CD4-positive, CD25-positive, alpha-beta regulatory T cell (primary cell): ENCODE data around the gene NAV1. TPM values are rescaled to one million over a fixed set of nuclear protein-coding genes. Genes with fewer than 3 reads are reported as not detected.

Experiments
- ATAC-seq, 2 donors: fragments of 150-1000 bp; cut with Tn5 transposase; one replicate each; pipeline ENCODE4 v1.10.0; 2021; ENCODE audit warnings: low read depth in 2 of 2, moderate number of reproducible peaks in 2 of 2, moderate library complexity in 1 of 2
- DNase-seq, 3 donors: peaks; one replicate each; pipeline versions ENCODE4 v3.0.0 to v3.0.0-alpha.2; 2012 to 2022; ENCODE audit warnings: mixed read lengths in 1 of 3
- H3K27ac ChIP-seq: one replicate; pipeline ENCODE4 v1.7.0; 2013; ENCODE audit warnings: mild to moderate bottlenecking, low read length; ENCODE audit not compliant: insufficient read depth, poor library complexity, severe bottlenecking
- H3K27me3 ChIP-seq: one replicate; pipeline ENCODE4 v1.7.0; 2013; ENCODE audit warnings: low read length; ENCODE audit not compliant: control insufficient read depth, insufficient read depth
- H3K36me3 ChIP-seq: one replicate; pipeline ENCODE4 v1.7.0; 2013; ENCODE audit warnings: mild to moderate bottlenecking, low read length, moderate library complexity; ENCODE audit not compliant: control insufficient read depth, insufficient read depth
- H3K4me1 ChIP-seq: 2 replicates; pipeline ENCODE4 v1.7.0; 2013; ENCODE audit warnings: mild to moderate bottlenecking, low read length; ENCODE audit not compliant: insufficient read depth, control insufficient read depth, poor library complexity, severe bottlenecking
- H3K4me3 ChIP-seq: one replicate; pipeline ENCODE4 v1.7.0; 2013; ENCODE audit warnings: low read depth, mild to moderate bottlenecking, low read length, moderate library complexity
- H3K9me3 ChIP-seq, 2 experiments: 1 replicate in 1 of 2; 2 replicates in 1 of 2; pipeline ENCODE4 v1.7.0; 2013; ENCODE audit warnings: low read length in 2 of 2, mild to moderate bottlenecking in 1 of 2, moderate library complexity in 1 of 2; ENCODE audit not compliant: control insufficient read depth in 2 of 2
- H3K27ac Mint-ChIP-seq, 3 donors: one replicate each; pipeline ENCODE4 v1.8.0; 2020 to 2022; ENCODE audit warnings: mild to moderate bottlenecking in 3 of 3, mixed read lengths in 3 of 3, moderate library complexity in 2 of 3
- H3K27me3 Mint-ChIP-seq: one replicate; pipeline ENCODE4 v1.8.0; 2022; ENCODE audit warnings: mild to moderate bottlenecking, mixed read lengths
- H3K36me3 Mint-ChIP-seq: one replicate; pipeline ENCODE4 v1.8.0; 2020; ENCODE audit warnings: mixed read lengths
- H3K4me1 Mint-ChIP-seq, 4 donors: one replicate each; pipeline ENCODE4 v1.8.0; 2020 to 2022; ENCODE audit warnings: mixed read lengths in 4 of 4, mild to moderate bottlenecking in 1 of 4
- H3K4me3 Mint-ChIP-seq, 4 donors: one replicate each; pipeline ENCODE4 v1.8.0; 2020 to 2022; ENCODE audit warnings: mild to moderate bottlenecking in 4 of 4, mixed read lengths in 4 of 4, moderate library complexity in 3 of 4
- H3K9me3 Mint-ChIP-seq, 7 donors: one replicate each; pipeline ENCODE4 v1.8.0; 2020 to 2022; ENCODE audit warnings: mixed read lengths in 7 of 7, mild to moderate bottlenecking in 3 of 7, moderate library complexity in 2 of 7
- polyA plus RNA-seq, 4 donors: library from polyadenylated mRNA; unstranded; fragments of 300-500 nt; fragmentation: Illumina TruSeq; gene quantifications; one replicate each; pipeline ENCODE4 v1.2.3, GENCODE V29; 2021
- total RNA-seq: library from RNA; stranded (reverse); gene quantifications from one replicate; pipeline ENCODE4 v1.2.3, GENCODE V29; 2022

Gene NAV1
- total and polyA plus RNA-seq, 5 donors from 2014 or later, result 0.39 to 4.9 (median 1.7) TPM

DNA sequence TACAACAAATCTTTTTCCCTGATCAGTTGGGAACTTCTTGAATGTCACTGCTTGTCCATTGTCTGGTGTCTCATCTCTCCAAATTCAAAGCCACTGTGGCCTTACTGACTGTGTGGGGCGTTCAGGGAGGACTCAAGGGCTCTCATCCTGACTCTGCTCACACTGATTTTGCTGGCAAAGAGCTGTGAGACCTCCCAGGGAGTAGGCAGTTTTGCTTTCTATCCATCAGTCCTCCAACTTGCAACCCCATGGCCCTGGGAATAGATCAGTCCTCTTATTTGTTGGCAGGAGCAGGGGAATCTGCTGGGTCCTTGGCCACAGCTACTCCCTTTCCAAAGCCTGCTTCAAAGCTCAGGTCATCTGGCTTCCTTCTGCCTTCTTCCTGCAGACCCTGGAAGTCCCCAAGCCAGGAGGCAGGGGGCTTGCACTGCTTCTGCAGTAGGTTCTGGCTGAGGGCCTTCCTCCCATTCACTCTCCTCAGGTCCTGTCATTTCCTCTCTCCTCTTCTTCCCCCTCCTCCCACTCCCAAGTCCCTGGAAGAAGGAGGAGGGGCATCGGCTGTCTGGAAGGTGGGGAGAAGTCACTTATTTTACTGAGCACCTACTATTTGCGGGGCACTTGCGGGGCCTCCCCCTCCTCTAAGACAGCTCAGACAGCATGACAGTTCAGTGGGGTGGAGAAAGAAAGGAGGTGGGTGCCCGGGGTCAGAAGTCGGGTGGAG lies 876 bp upstream of the NAV1 start:
- H3K4me3 ChIP-seq, result no peak overlapping the region
- Mint-ChIP-seq H3K4me1 (peaks cover 0 to 22% (median 4%) of the 10 kb centered on the region in 4 donors), H3K4me3 (peak overlapping the region in 2 of 4 donors; percentile 44 to 67), H3K9me3 (peaks cover 0 to 2% (median 0%) of the 10 kb centered on the region in 7 donors), H3K27me3 (peaks cover 73% of the 10 kb centered on the region), H3K27ac (no peak overlapping the region), H3K36me3 (peaks cover 16% of the 10 kb centered on the region)
- H3K36me3 ChIP-seq, result no peaks in the 10 kb centered on the region
- no peak overlapping the region for H3K27ac ChIP-seq
- peaks cover 22% of the 10 kb centered on the region for H3K27me3 ChIP-seq
- ATAC-seq (no peak), DNase-seq (no peak)
- H3K9me3 ChIP-seq, result no peaks in the 10 kb centered on the region
- peaks cover 21% of the 10 kb centered on the region for H3K4me1 ChIP-seq

DNA sequence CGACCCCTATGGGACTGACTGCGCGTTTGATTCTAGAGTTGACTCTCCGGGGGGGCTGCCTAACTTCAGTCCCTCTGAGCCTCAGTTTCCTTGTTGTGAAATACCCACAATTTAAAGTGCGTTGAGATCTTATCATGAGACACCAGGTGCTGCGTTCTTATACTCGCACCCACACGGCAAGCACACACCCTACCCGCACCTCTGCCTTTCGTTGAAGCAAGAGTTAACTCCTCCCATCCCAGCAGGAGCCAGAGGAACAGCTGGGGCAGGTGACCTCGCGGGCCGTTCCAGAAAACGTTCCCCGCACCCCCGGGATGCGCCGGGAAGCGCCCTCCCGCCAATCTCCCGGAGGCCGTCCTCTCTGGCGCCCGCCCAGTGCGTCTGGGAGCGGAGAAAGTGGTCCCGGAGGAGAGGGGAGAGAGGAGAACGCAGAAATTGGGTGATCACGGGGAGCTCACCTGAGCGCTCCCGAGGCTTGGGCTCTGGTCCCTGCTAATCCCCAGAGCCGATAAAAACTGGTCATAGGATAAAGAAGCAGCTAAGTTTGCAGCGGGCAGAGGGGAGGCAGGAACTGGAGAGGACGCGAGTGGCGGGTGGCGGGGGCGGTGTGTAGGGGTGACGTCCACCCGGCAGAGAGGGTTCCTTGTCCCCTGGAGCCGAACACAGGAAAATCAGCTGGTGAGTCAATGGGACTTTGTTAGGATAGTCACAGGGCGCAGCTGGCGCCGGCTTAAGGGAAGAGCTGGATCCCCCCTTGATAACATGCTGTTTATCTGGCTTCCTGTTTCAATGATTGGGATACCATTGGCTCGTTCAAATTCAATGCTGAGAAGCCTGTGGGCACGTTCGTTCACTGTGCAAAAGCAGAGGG lies 869 bp downstream of the NAV1 start:
- Histone ChIP-seq H3K9me3 (no peaks in the 10 kb centered on the region), H3K4me3 (no peak overlapping the region), H3K4me1 (peaks cover 21% of the 10 kb centered on the region), H3K36me3 (no peaks in the 10 kb centered on the region), H3K27ac (no peak overlapping the region), H3K27me3 (peaks cover 22% of the 10 kb centered on the region)
- Mint-ChIP-seq H3K27ac (peak overlapping the region in 1 of 3 donors; percentile 38), H3K27me3 (peaks cover 83% of the 10 kb centered on the region), H3K4me3 (peak overlapping the region in 2 of 4 donors; percentile 77 to 81), H3K4me1 (peaks cover 0 to 22% (median 4%) of the 10 kb centered on the region in 4 donors), H3K9me3 (peaks cover 0 to 4% (median 0%) of the 10 kb centered on the region in 7 donors), H3K36me3 (peaks cover 12% of the 10 kb centered on the region)
- DNase-seq (no peak), ATAC-seq (peak in 1 of 2 donors; percentile 6)

DNA sequence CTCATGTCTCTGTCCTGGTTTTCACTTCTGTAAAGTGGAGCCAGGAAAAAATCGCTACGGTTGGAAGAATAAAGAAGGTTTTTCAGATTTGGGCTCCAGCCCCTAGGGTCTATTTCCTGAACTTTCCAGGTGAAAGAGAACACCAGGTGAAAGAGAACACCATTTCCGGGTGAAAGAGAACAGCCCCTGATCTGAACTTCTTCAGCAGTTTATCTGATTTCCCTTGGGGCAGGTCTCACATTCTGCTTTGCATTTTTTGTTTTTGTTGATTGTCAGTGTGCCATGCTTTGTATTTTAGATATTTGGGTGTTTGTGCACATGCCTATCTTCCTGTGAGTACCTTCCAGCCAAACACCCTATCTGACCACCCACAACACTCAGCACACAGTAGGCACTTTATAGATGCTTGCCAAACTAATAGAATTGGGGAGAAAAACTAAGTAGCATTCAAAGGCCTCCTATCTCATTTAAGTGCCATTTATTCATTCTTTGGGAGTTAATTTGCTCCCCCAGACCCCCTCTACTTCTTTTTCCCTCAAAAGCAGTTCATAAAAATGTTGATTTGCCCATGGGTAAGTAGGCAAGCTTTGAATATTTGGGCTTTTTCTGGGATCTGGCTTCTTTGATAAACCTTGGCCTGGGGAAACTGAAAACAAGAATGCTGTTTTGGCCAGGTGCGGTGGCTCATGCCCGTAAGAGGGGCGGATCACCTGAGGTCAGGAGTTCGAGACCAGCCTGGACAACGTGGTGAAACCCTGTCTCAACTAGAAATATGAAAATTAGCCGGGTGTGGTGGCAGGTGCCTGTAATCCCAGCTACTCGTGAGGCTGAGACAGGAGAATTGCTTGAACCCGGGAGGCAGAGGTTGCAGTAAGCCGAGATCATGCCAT lies 2.2 kb downstream of the NAV1 start:
- Histone ChIP-seq H3K27me3 (peaks cover 20% of the 10 kb centered on the region), H3K27ac (no peak overlapping the region), H3K4me3 (no peak overlapping the region), H3K9me3 (no peaks in the 10 kb centered on the region), H3K4me1 (peaks cover 21% of the 10 kb centered on the region), H3K36me3 (no peaks in the 10 kb centered on the region)
- H3K27ac Mint-ChIP-seq, result no peak overlapping the region
- ATAC-seq (no peak), DNase-seq (no peak)
- H3K4me1 Mint-ChIP-seq, result peaks cover 0 to 22% (median 4%) of the 10 kb centered on the region in 4 donors
- peaks cover 0 to 4% (median 0%) of the 10 kb centered on the region in 7 donors for H3K9me3 Mint-ChIP-seq
- peak overlapping the region in 2 of 4 donors; percentile 0 to 29 for H3K4me3 Mint-ChIP-seq
- H3K27me3 Mint-ChIP-seq, result peaks cover 82% of the 10 kb centered on the region
- peaks cover 12% of the 10 kb centered on the region for H3K36me3 Mint-ChIP-seq

DNA sequence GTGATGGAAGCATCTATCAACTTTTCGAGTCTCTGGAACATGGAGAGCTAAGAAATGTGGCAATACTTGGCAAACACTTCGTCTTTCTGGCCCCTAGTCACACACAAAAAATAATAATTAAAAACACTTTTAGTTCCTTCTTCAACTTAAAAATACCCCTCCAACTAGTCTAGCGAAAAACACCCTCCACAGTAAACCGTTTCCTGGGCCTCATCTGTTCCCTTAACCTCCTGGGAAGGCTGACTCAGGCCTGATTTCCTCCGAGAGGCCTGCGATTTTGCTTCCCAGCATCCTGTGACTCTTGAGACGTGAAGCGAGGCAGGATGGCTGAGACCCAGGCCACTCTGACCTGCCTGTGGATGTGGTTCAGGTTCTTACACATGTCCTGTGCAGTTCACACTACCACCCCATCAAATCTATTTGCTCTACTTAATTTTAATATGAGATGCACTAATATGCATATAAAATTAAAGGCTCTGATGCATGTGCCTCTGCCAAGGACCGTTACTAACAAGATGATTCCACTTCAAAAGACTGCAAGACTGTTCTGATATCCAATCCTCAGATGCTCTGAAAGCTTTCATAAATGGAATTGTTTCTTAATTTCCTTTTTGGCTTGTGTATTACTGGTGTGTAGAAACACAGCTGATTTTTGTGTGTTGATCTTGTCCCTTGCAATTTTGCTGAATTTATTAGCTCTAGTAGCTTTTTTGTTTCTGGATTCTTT lies 3.5 kb downstream of the NAV1 start:
- no peak overlapping the region for H3K27ac ChIP-seq
- Mint-ChIP-seq H3K36me3 (peaks cover 12% of the 10 kb centered on the region), H3K9me3 (peaks cover 0 to 4% (median 0%) of the 10 kb centered on the region in 7 donors), H3K4me3 (no peak overlapping the region), H3K27me3 (peaks cover 76% of the 10 kb centered on the region), H3K4me1 (peaks cover 0 to 18% (median 4%) of the 10 kb centered on the region in 4 donors), H3K27ac (no peak overlapping the region)
- no peak for ATAC-seq
- DNase-seq, result no peak
- peaks cover 14% of the 10 kb centered on the region for H3K27me3 ChIP-seq
- H3K9me3 ChIP-seq, result no peaks in the 10 kb centered on the region
- H3K4me1 ChIP-seq, result peaks cover 21% of the 10 kb centered on the region
- H3K4me3 ChIP-seq, result no peak overlapping the region
- H3K36me3 ChIP-seq, result no peaks in the 10 kb centered on the region

DNA sequence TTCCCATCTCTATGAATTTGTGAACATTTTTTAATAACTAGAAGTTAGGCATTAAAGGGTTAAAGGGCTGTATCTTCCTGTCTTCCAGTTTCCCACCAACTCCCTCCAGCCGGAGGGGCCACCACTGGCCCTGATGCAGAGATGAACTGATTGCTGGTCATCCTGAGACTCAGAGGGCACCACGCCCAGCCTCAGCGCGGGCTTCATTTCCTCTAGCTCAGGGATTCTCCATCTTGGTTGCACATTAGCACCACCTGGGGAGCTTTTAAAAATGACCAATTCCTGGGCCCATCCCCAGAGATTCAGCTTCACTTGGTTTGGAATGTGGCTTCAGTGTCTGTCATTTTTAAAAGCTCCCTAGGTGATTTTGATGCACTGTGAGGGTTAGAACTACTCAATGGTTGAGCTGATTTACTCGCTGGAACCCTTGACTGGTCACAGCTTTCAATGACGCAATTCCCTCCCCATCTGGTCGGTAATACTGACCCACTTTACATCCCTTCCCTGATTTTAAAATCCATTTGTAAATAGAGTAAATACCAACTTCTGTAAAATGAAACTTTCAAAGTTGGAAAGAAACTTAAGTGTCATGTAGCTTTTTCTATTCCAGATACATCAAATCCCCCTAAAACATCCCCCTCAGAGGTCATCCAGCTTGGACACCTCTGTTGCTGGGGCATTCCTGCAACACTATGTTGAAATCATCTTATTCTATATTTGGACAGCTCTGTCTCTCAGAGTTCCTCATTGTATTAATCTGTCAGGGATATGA lies 5.1 kb downstream of the NAV1 start:
- no peak overlapping the region for H3K27ac ChIP-seq

DNA sequence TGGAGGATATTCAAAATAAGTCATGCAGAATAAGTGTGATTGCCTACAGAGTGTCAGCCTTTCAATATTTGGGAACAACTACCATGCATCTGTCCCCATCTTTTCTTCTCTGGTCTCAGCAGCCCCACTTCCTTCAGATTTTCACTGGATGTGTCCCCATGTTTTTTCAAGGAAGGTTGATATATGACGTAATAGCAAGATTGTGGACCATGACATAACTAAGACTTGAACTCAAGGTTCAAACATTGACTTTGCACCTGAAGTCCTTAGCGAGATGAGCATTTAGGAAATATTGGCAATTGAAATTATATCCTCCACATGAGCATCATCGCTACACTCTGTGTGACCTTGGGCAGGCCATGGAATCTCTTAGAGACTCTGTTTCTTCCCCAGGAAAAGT lies 5.8 kb downstream of the NAV1 start:
- no peaks in the 10 kb centered on the region for H3K9me3 ChIP-seq
- Mint-ChIP-seq H3K36me3 (peaks cover 12% of the 10 kb centered on the region), H3K4me1 (peaks cover 0 to 9% (median 0%) of the 10 kb centered on the region in 4 donors), H3K9me3 (peaks cover 0 to 4% (median 0%) of the 10 kb centered on the region in 7 donors), H3K27me3 (peaks cover 62% of the 10 kb centered on the region), H3K27ac (no peak overlapping the region), H3K4me3 (no peak overlapping the region)
- ATAC-seq (no peak), DNase-seq (no peak)
- peaks cover 5% of the 10 kb centered on the region for H3K4me1 ChIP-seq
- no peak overlapping the region for H3K27ac ChIP-seq
- H3K27me3 ChIP-seq, result peaks cover 8% of the 10 kb centered on the region
- no peak overlapping the region for H3K4me3 ChIP-seq
- H3K36me3 ChIP-seq, result no peaks in the 10 kb centered on the region

More for the DNA sequence above, 5.1 kb downstream of the NAV1 start:
- Histone ChIP-seq H3K4me1 (peaks cover 12% of the 10 kb centered on the region), H3K36me3 (no peaks in the 10 kb centered on the region), H3K9me3 (no peaks in the 10 kb centered on the region), H3K4me3 (no peak overlapping the region), H3K27me3 (peaks cover 8% of the 10 kb centered on the region)
- Mint-ChIP-seq H3K4me1 (peaks cover 0 to 12% (median under 1%) of the 10 kb centered on the region in 4 donors), H3K27me3 (peaks cover 67% of the 10 kb centered on the region), H3K36me3 (peaks cover 12% of the 10 kb centered on the region), H3K4me3 (no peak overlapping the region), H3K27ac (peak overlapping the region in 1 of 3 donors; percentile 38), H3K9me3 (peaks cover 0 to 4% (median 0%) of the 10 kb centered on the region in 7 donors)
- ATAC-seq, result no peak
- no peak for DNase-seq
